GM10248 (cell line): Measurements from ENCODE around the gene POLR2L.

Experiments
- CTCF ChIA-PET: fragments of 300-600 bp; sonication (Branson Sonifier 250); formaldehyde crosslinking; extraction: SDS; loops from one replicate; lab custom pipeline; 2021; ENCODE audit warnings: antibody characterized with exemption; lab: Yijun Ruan, JAX
- POLR2A ChIA-PET: fragments of 350-650 bp; sonication (Branson Sonifier 250); formaldehyde crosslinking; extraction: SDS; loops from one replicate; lab custom pipeline; 2020; ENCODE audit warnings: antibody characterized with exemption; lab: Yijun Ruan, JAX
- DNase-seq: peaks from one replicate; pipeline ENCODE4 v3.0.0; 2012; ENCODE audit errors: extremely low spot score
- TF ChIP-seq, protein P1 (sequence below): IDR thresholded peaks from 2 replicates; pipeline ENCODE4 v1.5.1; 2012; ENCODE audit warnings: mild to moderate bottlenecking, low read depth; ENCODE audit errors: extremely low read depth, missing control alignments, control extremely low read depth

POLR2L gene

DNA sequence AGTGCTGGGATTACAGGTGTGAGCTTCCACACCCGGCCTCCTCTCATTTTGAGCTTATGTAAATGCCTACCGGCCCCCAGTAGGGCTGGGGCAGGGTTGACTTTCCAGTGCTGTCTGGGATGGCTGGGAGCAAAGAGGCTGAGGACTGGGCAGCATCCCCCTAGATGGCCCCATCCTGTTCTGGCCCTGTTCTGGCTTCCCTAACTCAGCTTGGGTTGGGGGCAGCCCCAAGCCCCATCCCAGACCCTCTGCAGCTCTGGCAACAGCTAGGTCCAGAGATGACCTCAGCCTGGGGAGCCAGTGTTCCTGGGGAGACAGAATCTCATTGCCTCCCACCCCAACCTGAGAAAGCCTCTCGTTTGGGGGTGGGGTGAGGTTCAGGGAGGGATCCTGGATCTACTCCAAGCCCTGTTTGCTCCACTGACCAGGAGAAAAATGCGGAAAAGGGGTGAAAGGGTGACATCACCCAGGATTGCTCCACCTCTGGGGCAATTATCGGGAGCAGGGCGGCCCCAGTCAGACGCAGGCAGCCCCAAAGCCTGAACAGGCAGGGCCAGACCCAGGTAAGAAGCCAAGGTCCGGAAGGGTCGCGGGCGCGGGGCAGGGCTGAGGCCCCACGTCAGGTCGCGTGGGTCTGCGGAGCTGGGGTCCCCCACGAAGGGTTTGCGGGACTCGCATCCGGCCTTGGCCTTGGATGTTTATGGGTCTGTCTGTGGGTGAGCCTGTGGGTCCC is 23.8 kb downstream of the POLR2L start, which contains the start of gene PNPLA2:
TSS of gene PNPLA2 (plus strand) at position 519 of the 733 bp plus-strand sequence. CDS start 805 bp downstream, outside the sequence.
- POLR2A ChIA-PET: interaction anchor here (0.6 to 2.4 kb wide), 14 partner anchors 8 to 312 kb away, joined by 3 to 35 read pairs (median 4); partner anchors contain the start of genes CD151, CRACR2B, HRAS and RNH1
- TF ChIP-seq, protein P1, sequence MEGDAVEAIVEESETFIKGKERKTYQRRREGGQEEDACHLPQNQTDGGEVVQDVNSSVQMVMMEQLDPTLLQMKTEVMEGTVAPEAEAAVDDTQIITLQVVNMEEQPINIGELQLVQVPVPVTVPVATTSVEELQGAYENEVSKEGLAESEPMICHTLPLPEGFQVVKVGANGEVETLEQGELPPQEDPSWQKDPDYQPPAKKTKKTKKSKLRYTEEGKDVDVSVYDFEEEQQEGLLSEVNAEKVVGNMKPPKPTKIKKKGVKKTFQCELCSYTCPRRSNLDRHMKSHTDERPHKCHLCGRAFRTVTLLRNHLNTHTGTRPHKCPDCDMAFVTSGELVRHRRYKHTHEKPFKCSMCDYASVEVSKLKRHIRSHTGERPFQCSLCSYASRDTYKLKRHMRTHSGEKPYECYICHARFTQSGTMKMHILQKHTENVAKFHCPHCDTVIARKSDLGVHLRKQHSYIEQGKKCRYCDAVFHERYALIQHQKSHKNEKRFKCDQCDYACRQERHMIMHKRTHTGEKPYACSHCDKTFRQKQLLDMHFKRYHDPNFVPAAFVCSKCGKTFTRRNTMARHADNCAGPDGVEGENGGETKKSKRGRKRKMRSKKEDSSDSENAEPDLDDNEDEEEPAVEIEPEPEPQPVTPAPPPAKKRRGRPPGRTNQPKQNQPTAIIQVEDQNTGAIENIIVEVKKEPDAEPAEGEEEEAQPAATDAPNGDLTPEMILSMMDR: no peak
- CTCF ChIA-PET: interaction anchor here (1.0 to 2.7 kb wide), 6 partner anchors 7 to 24 kb away, joined by 3 to 11 read pairs (median 6); partner anchors contain the start of genes CD151, CRACR2B, POLR2L and TSPAN4
- DNase-seq: no peak

DNA sequence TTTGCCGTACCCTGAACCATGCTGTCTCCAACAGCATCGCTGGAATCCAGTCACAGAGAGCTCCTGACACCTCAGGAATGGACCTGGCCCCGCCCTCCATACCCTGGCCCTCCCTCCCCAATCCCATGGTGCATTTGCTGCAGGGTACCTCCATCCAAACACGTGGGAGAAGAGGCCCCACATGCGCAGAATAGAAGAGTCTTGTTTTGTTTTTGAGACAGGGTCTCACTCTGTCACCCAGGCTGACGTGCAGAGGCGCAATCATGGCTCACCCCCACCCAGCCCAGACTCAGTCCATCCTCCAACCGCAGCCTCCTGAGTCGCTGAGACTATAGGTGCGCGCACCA is 25.9 kb downstream of the POLR2L start:
- TF ChIP-seq, protein P1: no peak
- ChIA-PET CTCF (no interaction called here), POLR2A (interaction anchor here (0.6 kb wide), 1 partner anchor 135 kb away, joined by 4 read pairs; no protein-coding TSS in a partner anchor)
- no peak for DNase-seq

- CTCF ChIA-PET: no interaction called here
- no peak for DNase-seq
- POLR2A ChIA-PET: interaction anchor here (0.6 kb wide), 1 partner anchor 202 kb away, joined by 5 read pairs; no protein-coding TSS in a partner anchor
- TF ChIP-seq, protein P1: no peak
These were observed 26.5 kb downstream of the POLR2L start for GRCh38 chr11:815675-816432.

- no peak for DNase-seq
- TF ChIP-seq, protein P1: no peak
- ChIA-PET POLR2A (no interaction called here), CTCF (interaction anchor here (0.7 to 1.7 kb wide), 2 partner anchors 9 to 29 kb away, joined by 3 to 4 read pairs; partner anchors contain the start of genes POLR2L and TSPAN4)
These were observed 28.8 kb downstream of the POLR2L start for GRCh38 chr11:813456-814096.

DNA sequence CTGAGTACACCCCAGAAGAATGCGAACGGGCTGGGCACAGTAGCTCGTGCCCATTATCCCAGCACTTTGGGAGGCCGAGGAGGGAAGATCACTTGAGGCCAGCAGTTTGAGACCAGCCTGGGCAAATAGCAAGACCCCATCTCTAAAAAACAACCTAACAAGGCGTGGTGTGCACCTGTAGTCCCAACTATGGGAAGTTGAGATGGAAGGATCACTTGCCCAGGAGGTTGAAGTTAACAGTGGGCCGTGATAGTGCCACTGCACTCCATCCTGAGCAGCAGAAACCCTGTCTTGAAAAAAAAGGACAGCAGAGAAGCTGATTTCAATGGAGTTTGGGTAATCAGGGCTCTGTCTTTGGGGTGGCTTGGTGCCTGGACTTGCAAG is 29.3 kb downstream of the POLR2L start:
- CTCF ChIA-PET: interaction anchor here (0.7 to 1.7 kb wide), 2 partner anchors 10 to 29 kb away, joined by 3 to 4 read pairs; partner anchors contain the start of genes POLR2L and TSPAN4
- POLR2A ChIA-PET: no interaction called here
- no peak for DNase-seq
- TF ChIP-seq, protein P1: no peak

DNA sequence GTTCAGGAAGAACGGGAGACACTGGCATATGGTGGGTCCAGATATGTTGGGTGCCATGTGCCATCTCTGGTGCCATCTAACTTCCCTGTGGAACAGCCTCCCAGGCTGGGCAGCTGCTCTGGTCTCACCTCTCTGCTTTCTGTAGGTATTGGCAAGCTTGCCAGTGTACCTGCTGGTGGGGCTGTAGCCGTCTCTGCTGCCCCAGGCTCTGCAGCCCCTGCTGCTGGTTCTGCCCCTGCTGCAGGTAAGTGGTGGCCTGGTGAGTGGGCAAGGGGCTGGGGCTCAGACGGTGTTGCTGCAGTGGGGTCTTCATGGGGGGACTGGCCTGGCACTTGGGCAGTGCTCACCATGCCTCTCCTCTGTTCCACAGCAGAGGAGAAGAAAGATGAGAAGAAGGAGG is 29.9 kb downstream of the POLR2L start:
- POLR2A ChIA-PET: no interaction called here
- CTCF ChIA-PET: interaction anchor here (1.7 to 1.9 kb wide), 2 partner anchors 7 to 30 kb away, joined by 4 to 8 read pairs; partner anchors contain the start of genes PNPLA2, POLR2L and TSPAN4
- TF ChIP-seq, protein P1: no peak
- no peak for DNase-seq
